ENCODE measurements around the gene CDT1. TPM values are rescaled to one million over a fixed set of nuclear protein-coding genes. Genes with fewer than 3 reads are reported as not detected.

CDT1 gene
- total RNA-seq, 1 experiment from 2014 or later = 74.1 TPM

- H3K9me3 Mint-ChIP-seq = no peaks in the 10 kb centered on the region
These were observed 24.1 kb downstream of the CDT1 start for GRCh38 chr16:88827727-88828126.

More at GRCh38 chr16:88827727-88828126, 24.1 kb downstream of the CDT1 start:
- Histone ChIP-seq H3K23me2 (ENCODE audit: insufficient read length, low read depth, low read length, poor library complexity, severe bottlenecking) (no peaks in the 10 kb centered on the region), H3K9ac (ENCODE audit: extremely low read depth, insufficient read length, low read length) (no peak overlapping the region), H4K20me1 (ENCODE audit: control insufficient read depth, insufficient read depth, insufficient read length) (no peaks in the 10 kb centered on the region), H4K8ac (replicated peaks; ENCODE audit: insufficient read length, low read depth, low read length) (no peak overlapping the region), H2AFZ (ENCODE audit: low read length) (no peak overlapping the region), H2BK120ac (ENCODE audit: low read depth, low read length, poor library complexity, severe bottlenecking) (no peak overlapping the region), H3K18ac (ENCODE audit: insufficient read length, low read depth, low read length) (no peak overlapping the region), H4K91ac (ENCODE audit: insufficient read length, low read depth, low read length) (no peak overlapping the region), H3K56ac (ENCODE audit: insufficient read length, low read depth, low read length) (no peak overlapping the region), H2BK15ac (ENCODE audit: low read depth, low read length) (no peak overlapping the region), H3K27me3 (ENCODE audit: insufficient read depth, low read length) (no peaks in the 10 kb centered on the region), H3K79me1 (ENCODE audit: insufficient read depth, low read depth, low read length, poor library complexity, severe bottlenecking) (no peaks in the 10 kb centered on the region), H3K14ac (ENCODE audit: insufficient read depth, low read length) (no peak overlapping the region), H3K79me2 (ENCODE audit: insufficient read depth, low read length) (no peaks in the 10 kb centered on the region), H2BK12ac (ENCODE audit: insufficient read length, low read depth, low read length) (no peak overlapping the region), H3K4me1 (ENCODE audit: insufficient read depth, low read length) (no peaks in the 10 kb centered on the region), H2BK20ac (ENCODE audit: low read depth, low read length, poor library complexity, severe bottlenecking) (no peak overlapping the region), H3K4me2 (ENCODE audit: insufficient read depth, insufficient read length, low read length) (no peak overlapping the region), H3T11ph (ENCODE audit: low read length) (no peak overlapping the region), H3K27ac (ENCODE audit: insufficient read length, low read depth, low read length) (no peak overlapping the region), H2BK5ac (ENCODE audit: insufficient read length, low read length) (no peak overlapping the region), H3K4ac (ENCODE audit: low read depth, low read length) (no peak overlapping the region), H4K5ac (ENCODE audit: insufficient read length, low read depth, low read length) (no peak overlapping the region), H2AK5ac (ENCODE audit: insufficient read length, low read length) (no peak overlapping the region), H3K9me3 (ENCODE audit: control insufficient read depth, low read depth, low read length) (no peaks in the 10 kb centered on the region), H3K23ac (ENCODE audit: insufficient read length, low read depth, low read length) (no peak overlapping the region)
- H3K36me3 Mint-ChIP-seq (ENCODE audit: insufficient read depth in 1 of 3, low read depth in 3 of 3) = peaks cover 1 to 5% (median 4%) of the 10 kb centered on the region in 3 experiments; a peak in 3 of 7 replicates
- H3K4me3 Mint-ChIP-seq = no peak overlapping the region; a peak in 1 of 5 replicates
- no peak overlapping the region for H3K27ac Mint-ChIP-seq
- DNase-seq = no peak
- no peak for TF ChIP-seq CTCF (conservative IDR thresholded peaks at IDR 0.05)
- H3K4me1 Mint-ChIP-seq = no peaks in the 10 kb centered on the region
- H3K27me3 Mint-ChIP-seq (ENCODE audit: low read depth) = no peaks in the 10 kb centered on the region
- no CpG with 5 or more reads among the region's 21 CpGs for WGBS (ENCODE audit: extremely low coverage, insufficient read length, low lambda C conversion rate)

Data from H9 (cell line).